HepG2 (cell line): ENCODE data around the gene SPHK1. TPM values are rescaled to one million over a fixed set of nuclear protein-coding genes. Genes with fewer than 3 reads are reported as not detected.

ENCODE experiments used
- GMEB2 ChIP-seq: IDR thresholded peaks from 2 replicates; pipeline ENCODE4 v1.6.1; 2016; ENCODE audit warnings: missing biosample characterization, missing genetic modification reagents, low read depth
- IRX3 ChIP-seq: sonication (generic); formaldehyde crosslinking; IDR thresholded peaks from 2 replicates; pipeline ENCODE4 v1.8.1; 2023; ENCODE audit warnings: mild to moderate bottlenecking, low read depth, missing genetic modification reagents, borderline replicate concordance
- JDP2 ChIP-seq: sonication (generic); formaldehyde crosslinking; IDR thresholded peaks from 2 replicates; pipeline ENCODE4 v1.8.1; 2022; ENCODE audit warnings: missing genetic modification reagents, borderline replicate concordance
- KAT8 ChIP-seq: IDR thresholded peaks from 2 replicates; pipeline ENCODE4 v1.6.1; 2016; ENCODE audit warnings: missing genetic modification reagents, missing compliant biosample characterization
- KDM2A ChIP-seq: sonication (generic); formaldehyde crosslinking; IDR thresholded peaks from 2 replicates; pipeline ENCODE4 v1.4.0; 2020; ENCODE audit warnings: low read depth, missing genetic modification reagents, borderline replicate concordance
- KDM4B ChIP-seq: sonication (generic); formaldehyde crosslinking; IDR thresholded peaks from 2 replicates; pipeline ENCODE4 v1.4.0; 2020; ENCODE audit warnings: missing genetic modification reagents
- LBX2 ChIP-seq: sonication (generic); formaldehyde crosslinking; IDR thresholded peaks from 2 replicates; pipeline ENCODE4 v1.5.0; 2020; ENCODE audit warnings: missing genetic modification reagents, mild to moderate bottlenecking, borderline replicate concordance
- MNT ChIP-seq: fragments of 450-650 bp; IDR thresholded peaks from 2 replicates; pipeline ENCODE4 v1.6.1; 2016
- NONO ChIP-seq, 2 experiments: fragments of 450-650 bp in 1 of 2; sonication (generic) in 1 of 2; formaldehyde crosslinking in 1 of 2; IDR thresholded peaks in 1 of 2; conservative IDR thresholded peaks in 1 of 2; 2 replicates each; pipeline versions ENCODE4 v1.6.1 to v1.8.0; 2017 to 2022; ENCODE audit warnings: mild to moderate bottlenecking in 1 of 2, missing genetic modification reagents in 1 of 2, moderate library complexity in 1 of 2
- RXRA ChIP-seq: sonication (generic); formaldehyde crosslinking; IDR thresholded peaks from 2 replicates; pipeline ENCODE4 v1.5.1; 2020; ENCODE audit warnings: missing genetic modification reagents
- TRIM22 ChIP-seq: fragments of 450-650 bp; IDR thresholded peaks from 2 replicates; pipeline ENCODE4 v1.6.1; 2017
- ZBTB25 ChIP-seq: IDR thresholded peaks from 2 replicates; pipeline ENCODE4 v1.6.1; 2018; ENCODE audit warnings: missing genetic modification reagents
- ZFP1 ChIP-seq: IDR thresholded peaks from 2 replicates; pipeline ENCODE4 v1.6.1; 2016
- ZNF18 ChIP-seq: sonication (generic); formaldehyde crosslinking; IDR thresholded peaks from 2 replicates; pipeline ENCODE4 v1.8.0; 2022; ENCODE audit warnings: mild to moderate bottlenecking, missing genetic modification reagents; ENCODE audit not compliant: insufficient replicate concordance
- ZNF180 ChIP-seq: sonication (generic); formaldehyde crosslinking; IDR thresholded peaks from 2 replicates; pipeline ENCODE4 v1.4.0; 2020; ENCODE audit warnings: low read depth, missing genetic modification reagents, borderline replicate concordance
- ZNF3 ChIP-seq: IDR thresholded peaks from 2 replicates; pipeline ENCODE4 v1.7.0; 2017; ENCODE audit warnings: inconsistent platforms
- ZNF800 ChIP-seq: sonication (generic); formaldehyde crosslinking; IDR thresholded peaks from 2 replicates; pipeline ENCODE4 v1.4.0; 2020; ENCODE audit warnings: missing genetic modification reagents
- ZSCAN20 ChIP-seq: sonication (generic); formaldehyde crosslinking; IDR thresholded peaks from 2 replicates; pipeline ENCODE4 v1.4.0; 2020; ENCODE audit warnings: missing genetic modification reagents, mild to moderate bottlenecking, borderline replicate concordance
- polyA plus RNA-seq, 8 experiments: library from polyadenylated mRNA; depleted of rRNA in 3 of 8; stranded (reverse) in 7 of 8; unstranded in 1 of 8; fragments of >200 nt; fragmentation: Illumina TruSeq in 4 of 8; extraction: Trizol in 4 of 8; gene quantifications; 2 replicates each; pipeline versions ENCODE4 v1.2.1 to v1.2.3, GENCODE V29; 2011 to 2016; ENCODE audit warnings: low read depth in 4 of 8, missing spikeins in 1 of 8, mixed read lengths in 1 of 8; ENCODE audit not compliant: insufficient read depth in 1 of 8
- total RNA-seq, 5 experiments: library from RNA; depleted of rRNA; stranded (reverse); fragments of >200 nt; fragmentation: Illumina TruSeq; extraction: Trizol; gene quantifications; 2 replicates each; pipeline ENCODE4 v1.2.3, GENCODE V29; 2016; ENCODE audit warnings: low read depth in 1 of 5

The SPHK1 gene
- total and polyA plus RNA-seq, 2 of the 13 experiments (the other 11 are each of a cell fraction or from before 2014, with no cell fraction given): 129 to 160 TPM

- TF ChIP-seq TRIM22 (no peak), ZSCAN20 (0 out of 2 replicates have a peak, but pooled peaks have one; percentile 71), KAT8 (CRISPR knock-in tag) (peak; percentile 90), ZNF18 (CRISPR knock-in tag) (no peak), MNT (peak; percentile 25; the same call in 1 of the 2 replicates), RXRA (peak; percentile 85; the same call in 1 of the 2 replicates), GMEB2 (CRISPR knock-in tag) (no peak), ZBTB25 (CRISPR knock-in tag) (peak; percentile 89), JDP2 (CRISPR knock-in tag) (no peak; the same call in 1 of the 2 replicates), NONO (IDR thresholded peaks at IDR 0.05) (no peak), NONO (CRISPR knock-in tag; conservative IDR thresholded peaks at IDR 0.05) (no peak; the same call in 1 of the 2 replicates), ZFP1 (CRISPR knock-in tag) (peak; percentile 91; the same call in 1 of the 2 replicates), LBX2 (CRISPR knock-in tag) (no peak), ZNF800 (CRISPR knock-in tag) (peak; percentile 80; the same call in 1 of the 2 replicates), KDM2A (peak; percentile 86; the same call in 1 of the 2 replicates), ZNF3 (CRISPR knock-in tag) (no peak), ZNF180 (CRISPR knock-in tag) (no peak), IRX3 (CRISPR knock-in tag) (peak; percentile 76), KDM4B (CRISPR knock-in tag) (no peak)
Measured at GRCh38 chr17:76376318-76377133, 7.9 kb upstream of the SPHK1 start (continued).
